Progenitor cell of endocrine pancreas (in vitro differentiated cells): ENCODE data around the gene GANC. TPM values are rescaled to one million over a fixed set of nuclear protein-coding genes. Genes with fewer than 3 reads are reported as not detected.
"Not testable (repeated sequence)": the region's sequence is repeated elsewhere in the genome, so short reads cannot be mapped to it uniquely, and the experiment has no call there.

Experiments used
- DNase-seq: peaks from one replicate; pipeline ENCODE4 v3.0.0; 2021; ENCODE audit warnings: low spot score; ENCODE audit not compliant: unreplicated experiment
- H3K27ac Mint-ChIP-seq: 2 replicates; pipeline ENCODE4 v1.8.0; 2021; ENCODE audit warnings: mild to moderate bottlenecking, moderate library complexity, mixed read lengths
- H3K27me3 Mint-ChIP-seq: 2 replicates; pipeline ENCODE4 v1.8.0; 2021; ENCODE audit warnings: mixed read lengths
- H3K36me3 Mint-ChIP-seq: 2 replicates; pipeline ENCODE4 v1.8.0; 2022; ENCODE audit warnings: mixed read lengths; ENCODE audit not compliant: insufficient read depth
- H3K4me1 Mint-ChIP-seq: 2 replicates; pipeline ENCODE4 v1.8.0; 2021; ENCODE audit warnings: low read depth, mixed read lengths
- H3K4me3 Mint-ChIP-seq: 2 replicates; pipeline ENCODE4 v1.8.0; 2021; ENCODE audit warnings: low read depth, mild to moderate bottlenecking, moderate library complexity, mixed read lengths
- H3K9me3 Mint-ChIP-seq: 2 replicates; pipeline ENCODE4 v1.8.0; 2021; ENCODE audit warnings: low read depth, mixed read lengths
- CTCF ChIP-seq: fragments of 200-600 bp; sonication (generic); IDR thresholded peaks from one replicate; pipeline ENCODE4 v1.5.0; 2021; ENCODE audit warnings: antibody characterized with exemption, mild to moderate bottlenecking; ENCODE audit not compliant: unreplicated experiment
- total RNA-seq: library from RNA; stranded (reverse); gene quantifications from 2 replicates; pipeline ENCODE4 v1.2.1, GENCODE V29; 2021

Gene GANC
- total RNA-seq, 1 donor from 2014 or later, result 20.6 TPM

GRCh38 chr15:42315521-42315920, 42.5 kb downstream of the GANC start:
- Mint-ChIP-seq H3K36me3 (no peaks in the 10 kb centered on the region), H3K4me1 (no peaks in the 10 kb centered on the region), H3K9me3 (no peaks in the 10 kb centered on the region), H3K27me3 (no peaks in the 10 kb centered on the region), H3K4me3 (no peak overlapping the region), H3K27ac (no peak overlapping the region)
- TF ChIP-seq CTCF, result no peak
- DNase-seq, result no peak

DNA sequence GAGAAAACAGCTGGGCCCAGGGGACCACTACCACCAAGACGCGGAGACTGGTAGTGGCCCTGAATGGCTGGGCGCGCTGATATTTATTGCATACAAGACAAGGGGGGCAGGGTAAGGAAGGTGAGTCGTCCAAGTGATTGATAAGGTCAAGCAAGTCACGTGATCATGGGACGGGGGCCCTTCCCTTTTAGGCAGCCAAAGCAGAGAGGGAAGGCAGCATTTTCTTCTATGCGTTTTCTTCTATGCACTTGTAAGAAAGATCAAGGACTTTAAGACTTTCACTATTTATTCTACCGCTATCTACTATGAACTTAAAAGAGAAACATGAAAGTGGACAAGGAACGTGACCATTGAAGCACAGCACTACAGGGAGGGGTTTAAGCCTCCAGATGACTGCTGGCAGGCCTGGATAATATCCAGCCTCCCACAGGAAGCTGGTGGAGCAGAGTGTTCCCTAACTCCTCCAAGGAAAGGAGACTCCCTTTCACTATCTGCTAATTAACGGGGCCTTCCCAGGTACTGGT, 43.3 kb downstream of the GANC start:
- not testable (repeated sequence) for H3K4me1 Mint-ChIP-seq, H3K27ac Mint-ChIP-seq, H3K27me3 Mint-ChIP-seq, DNase-seq, H3K36me3 Mint-ChIP-seq, H3K9me3 Mint-ChIP-seq, H3K4me3 Mint-ChIP-seq

DNA sequence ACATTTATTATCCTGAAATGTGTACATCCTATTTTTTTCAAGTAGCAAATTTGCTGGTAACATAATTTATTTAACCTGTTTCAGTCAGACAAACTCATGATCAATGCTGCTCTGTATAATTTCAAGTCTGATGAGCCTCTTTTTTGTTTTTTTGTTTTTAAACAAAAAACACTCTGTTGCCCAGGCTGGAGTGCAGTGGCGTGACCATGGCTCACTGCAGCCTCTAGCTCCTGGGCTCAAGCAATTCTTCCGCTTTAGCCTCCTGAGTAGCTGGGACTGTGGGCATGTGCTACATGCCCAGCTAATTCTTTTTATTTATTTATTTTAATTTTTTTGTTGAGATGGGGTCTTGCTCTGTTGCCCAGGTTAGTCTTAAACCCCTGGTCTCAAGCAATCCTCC, 46.2 kb downstream of the GANC start:
- Mint-ChIP-seq H3K27me3 (no peaks in the 10 kb centered on the region), H3K4me1 (peaks cover 2% of the 10 kb centered on the region), H3K4me3 (no peak overlapping the region), H3K27ac (no peak overlapping the region), H3K9me3 (no peaks in the 10 kb centered on the region), H3K36me3 (peaks cover 3% of the 10 kb centered on the region)
- DNase-seq, result no peak
- TF ChIP-seq CTCF, result no peak

DNA sequence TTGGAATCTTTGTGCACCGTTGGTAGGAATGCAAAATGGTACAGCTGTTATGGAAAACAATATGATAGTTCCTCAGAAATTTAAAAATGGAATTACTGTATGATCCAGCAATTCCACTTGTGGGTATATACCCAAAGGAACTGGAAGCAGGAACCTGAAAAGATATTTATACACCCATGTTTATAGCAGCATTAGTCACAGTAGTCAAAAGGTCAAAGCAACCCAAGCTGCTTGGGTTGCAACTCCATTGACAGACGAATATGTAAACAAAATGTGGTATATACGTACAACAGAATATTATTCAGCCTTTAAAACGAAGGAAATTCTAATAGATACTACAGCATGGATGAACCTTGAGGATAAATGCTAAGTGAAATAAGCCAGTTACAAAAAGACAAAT, 51.3 kb downstream of the GANC start:
- H3K36me3 Mint-ChIP-seq, result peaks cover 6% of the 10 kb centered on the region
- H3K9me3 Mint-ChIP-seq, result no peaks in the 10 kb centered on the region
- no peak for DNase-seq
- H3K4me1 Mint-ChIP-seq, result peaks cover 2% of the 10 kb centered on the region
- no peaks in the 10 kb centered on the region for H3K27me3 Mint-ChIP-seq
- H3K27ac Mint-ChIP-seq, result no peak overlapping the region
- no peak overlapping the region for H3K4me3 Mint-ChIP-seq
- TF ChIP-seq CTCF, result no peak

DNA sequence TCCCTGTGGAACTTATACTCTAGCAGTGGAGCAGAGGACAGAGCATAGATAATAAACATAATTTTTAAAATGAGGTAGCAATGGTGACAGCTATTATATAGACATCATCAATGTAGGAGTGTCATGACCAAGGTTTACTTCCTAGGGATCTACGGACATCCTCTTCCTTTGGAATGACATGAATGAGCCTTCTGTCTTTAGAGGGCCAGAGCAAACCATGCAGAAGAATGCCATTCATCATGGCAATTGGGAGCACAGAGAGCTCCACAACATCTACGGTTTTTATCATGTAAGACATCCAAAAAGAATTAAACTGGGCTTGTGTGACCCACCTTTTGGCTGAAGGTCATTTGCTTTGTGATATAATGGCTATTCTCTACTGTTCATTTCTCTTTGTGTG, 56.2 kb downstream of the GANC start:
- H3K27ac Mint-ChIP-seq, result no peak overlapping the region
- peaks cover 3% of the 10 kb centered on the region for H3K36me3 Mint-ChIP-seq
- DNase-seq, result no peak
- H3K9me3 Mint-ChIP-seq, result no peaks in the 10 kb centered on the region
- no peaks in the 10 kb centered on the region for H3K27me3 Mint-ChIP-seq
- no peaks in the 10 kb centered on the region for H3K4me1 Mint-ChIP-seq
- no peak for TF ChIP-seq CTCF
- H3K4me3 Mint-ChIP-seq, result no peak overlapping the region

DNA sequence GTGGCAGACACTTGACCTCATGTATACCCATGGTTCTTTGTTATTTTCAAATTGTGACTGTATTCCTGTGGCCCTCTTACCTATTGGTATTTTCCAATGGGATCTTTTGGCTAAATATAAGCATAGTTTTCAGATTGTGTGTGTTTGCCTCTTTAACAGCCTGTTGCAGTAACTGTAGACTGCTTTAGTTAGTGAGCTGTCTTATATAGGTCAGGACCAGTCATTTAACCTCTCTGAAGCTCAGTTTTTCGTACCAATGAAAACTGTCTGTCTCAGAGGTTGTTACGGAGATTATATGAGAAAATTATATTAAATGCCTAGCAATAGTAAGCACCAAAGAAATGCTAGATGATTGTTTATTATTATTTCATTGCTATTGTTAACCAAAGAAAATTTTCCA, 57.0 kb downstream of the GANC start:
- TF ChIP-seq CTCF, result no peak
- Mint-ChIP-seq H3K9me3 (peaks cover 4% of the 10 kb centered on the region), H3K36me3 (peaks cover 7% of the 10 kb centered on the region), H3K27me3 (no peaks in the 10 kb centered on the region), H3K4me1 (no peaks in the 10 kb centered on the region), H3K27ac (no peak overlapping the region), H3K4me3 (no peak overlapping the region)
- no peak for DNase-seq
